Fibroblast of villous mesenchyme (primary cell): ENCODE measurements around the gene OSTF1. TPM values are rescaled to one million over a fixed set of nuclear protein-coding genes. Genes with fewer than 3 reads are reported as not detected.

Experiments
- DNase-seq: peaks from one replicate; pipeline ENCODE4 v3.0.0-alpha.2; 2010; ENCODE audit warnings: low read depth
- H3K4me3 ChIP-seq: 2 replicates; pipeline ENCODE4 v1.5.1; 2011; ENCODE audit warnings: low read depth, mild to moderate bottlenecking, low read length
- total RNA-seq: library from RNA; depleted of rRNA; stranded (reverse); fragments of >200 nt; gene quantifications from 2 replicates; pipeline ENCODE4 v1.2.3, GENCODE V29; 2012
- TF ChIP-seq, protein P1 (sequence below): IDR thresholded peaks from 2 replicates; pipeline ENCODE4 v1.5.1; 2012; ENCODE audit warnings: low read depth, mild to moderate bottlenecking, low read length; ENCODE audit not compliant: insufficient read depth

OSTF1 gene
- total RNA-seq, 1 donor = 31.1 TPM

DNA sequence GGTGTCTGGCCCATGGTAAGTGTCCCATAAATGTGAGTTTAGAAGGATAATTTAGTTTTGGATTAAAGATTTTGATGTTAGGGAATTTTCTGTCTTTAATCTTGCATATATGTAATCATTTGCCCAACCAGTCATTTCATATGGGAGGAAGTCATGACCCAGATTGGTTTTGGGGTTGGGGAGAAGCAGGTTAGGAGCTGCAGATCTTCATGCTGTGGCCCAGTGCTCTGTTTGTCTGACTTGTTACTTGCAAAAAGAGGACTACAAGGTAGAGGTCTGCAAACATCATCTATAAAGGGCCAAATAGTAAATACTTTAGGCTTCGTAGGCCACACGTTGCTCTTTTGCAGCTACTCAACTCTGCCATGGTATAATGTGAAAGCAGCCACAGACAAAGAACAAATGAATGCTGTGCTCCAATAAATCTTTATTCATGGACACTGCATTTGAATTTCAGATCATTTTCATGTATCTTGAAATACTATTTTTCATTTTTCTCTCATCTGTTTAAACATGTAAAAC is 16.8 kb downstream of the OSTF1 start:
- H3K4me3 ChIP-seq = no peak overlapping the region
- TF ChIP-seq, protein P1, sequence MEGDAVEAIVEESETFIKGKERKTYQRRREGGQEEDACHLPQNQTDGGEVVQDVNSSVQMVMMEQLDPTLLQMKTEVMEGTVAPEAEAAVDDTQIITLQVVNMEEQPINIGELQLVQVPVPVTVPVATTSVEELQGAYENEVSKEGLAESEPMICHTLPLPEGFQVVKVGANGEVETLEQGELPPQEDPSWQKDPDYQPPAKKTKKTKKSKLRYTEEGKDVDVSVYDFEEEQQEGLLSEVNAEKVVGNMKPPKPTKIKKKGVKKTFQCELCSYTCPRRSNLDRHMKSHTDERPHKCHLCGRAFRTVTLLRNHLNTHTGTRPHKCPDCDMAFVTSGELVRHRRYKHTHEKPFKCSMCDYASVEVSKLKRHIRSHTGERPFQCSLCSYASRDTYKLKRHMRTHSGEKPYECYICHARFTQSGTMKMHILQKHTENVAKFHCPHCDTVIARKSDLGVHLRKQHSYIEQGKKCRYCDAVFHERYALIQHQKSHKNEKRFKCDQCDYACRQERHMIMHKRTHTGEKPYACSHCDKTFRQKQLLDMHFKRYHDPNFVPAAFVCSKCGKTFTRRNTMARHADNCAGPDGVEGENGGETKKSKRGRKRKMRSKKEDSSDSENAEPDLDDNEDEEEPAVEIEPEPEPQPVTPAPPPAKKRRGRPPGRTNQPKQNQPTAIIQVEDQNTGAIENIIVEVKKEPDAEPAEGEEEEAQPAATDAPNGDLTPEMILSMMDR = no peak
- DNase-seq = no peak

DNA sequence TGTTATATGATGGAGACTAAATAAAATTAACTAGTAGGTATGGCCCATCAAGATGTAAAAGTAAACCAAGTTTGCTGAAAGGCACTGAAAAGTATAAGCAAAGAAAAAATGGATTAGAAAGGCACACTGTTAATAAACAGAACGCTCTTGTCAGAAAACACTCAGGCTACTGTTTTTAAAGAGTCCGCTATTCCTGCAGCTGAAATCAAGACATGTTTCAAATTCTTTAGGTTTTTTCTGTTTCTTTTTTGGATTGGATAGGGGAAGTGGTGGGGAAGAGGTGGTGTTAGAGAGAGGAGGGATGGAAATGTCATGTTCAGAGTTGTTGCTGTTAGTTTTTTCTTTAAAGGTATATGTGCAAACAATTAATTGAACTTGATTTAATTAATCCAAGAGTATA is 17.5 kb downstream of the OSTF1 start:
- H3K4me3 ChIP-seq = no peak overlapping the region
- TF ChIP-seq, protein P1 = no peak
- DNase-seq = no peak

DNA sequence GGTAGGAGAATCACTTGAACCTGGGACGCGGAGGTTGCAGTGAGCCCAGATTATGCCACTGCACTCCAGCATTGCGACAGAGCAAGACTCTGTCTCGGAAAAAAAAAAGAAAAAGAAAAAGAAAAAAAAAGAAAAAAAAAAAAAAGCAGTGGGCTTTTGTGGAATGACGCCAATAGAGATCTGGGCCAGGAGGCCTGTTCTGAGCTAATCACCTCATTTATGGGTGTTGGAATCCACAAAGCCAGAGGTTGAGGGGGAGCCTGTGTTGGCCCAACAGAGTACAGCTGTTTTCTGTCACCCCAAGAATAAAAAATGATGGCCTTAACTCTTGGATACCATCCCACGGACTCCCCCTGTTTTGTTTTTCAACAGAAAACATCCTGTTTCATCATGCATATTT is 18.5 kb downstream of the OSTF1 start:
- DNase-seq = peak; percentile 92
- TF ChIP-seq, protein P1 = no peak
- no peak overlapping the region for H3K4me3 ChIP-seq

DNA sequence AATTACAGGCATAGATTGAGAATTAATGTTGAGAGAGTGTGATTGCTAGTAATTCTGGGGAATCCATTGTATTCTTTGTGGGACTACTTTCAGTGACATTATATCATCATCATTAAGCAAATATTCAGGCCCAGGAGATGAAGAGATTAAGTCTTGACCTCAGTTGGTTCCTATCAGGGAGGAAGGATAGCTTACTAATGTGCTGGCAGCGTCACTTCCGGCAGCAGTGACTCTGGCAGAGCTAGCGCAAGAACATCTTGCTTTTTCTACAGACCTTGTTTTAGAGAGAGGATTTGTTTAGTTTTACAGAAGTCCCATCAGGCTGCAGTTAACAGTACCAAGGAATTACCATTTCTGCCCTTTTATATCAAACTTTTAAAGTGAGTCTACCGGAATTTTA is 20.3 kb downstream of the OSTF1 start:
- H3K4me3 ChIP-seq = no peak overlapping the region
- TF ChIP-seq, protein P1 = no peak
- peak; percentile 86 for DNase-seq

DNA sequence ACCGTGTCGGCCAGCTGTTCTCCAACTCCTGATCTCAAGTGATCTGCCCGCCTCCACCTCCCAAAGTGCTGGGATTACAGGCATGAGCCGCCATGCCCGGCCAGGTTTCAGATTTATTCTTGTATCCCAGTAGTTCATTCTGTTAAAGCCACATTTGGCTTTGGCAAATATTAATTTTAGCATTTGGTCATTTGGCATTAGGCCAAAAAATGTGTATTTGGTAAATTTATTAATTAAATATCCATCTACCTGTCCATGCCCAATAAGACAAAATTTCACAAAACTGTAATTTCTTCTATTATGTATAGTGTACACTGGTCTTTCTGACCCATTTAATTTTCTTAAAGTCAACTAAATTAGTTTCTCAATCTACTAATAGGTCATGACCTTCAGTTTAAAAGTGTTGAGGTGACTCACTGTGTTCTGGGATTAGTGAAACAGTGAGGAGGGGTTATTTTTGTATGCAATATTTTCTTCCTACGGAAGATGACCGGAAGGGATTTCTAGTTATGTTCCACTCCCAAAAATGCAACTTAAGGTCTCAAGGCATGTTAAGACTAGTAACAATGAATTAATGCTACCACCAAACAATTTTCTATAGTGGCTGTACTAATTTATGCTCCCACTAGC is 21.0 kb downstream of the OSTF1 start:
- DNase-seq = peak; percentile 50
- TF ChIP-seq, protein P1 = no peak
- no peak overlapping the region for H3K4me3 ChIP-seq

DNA sequence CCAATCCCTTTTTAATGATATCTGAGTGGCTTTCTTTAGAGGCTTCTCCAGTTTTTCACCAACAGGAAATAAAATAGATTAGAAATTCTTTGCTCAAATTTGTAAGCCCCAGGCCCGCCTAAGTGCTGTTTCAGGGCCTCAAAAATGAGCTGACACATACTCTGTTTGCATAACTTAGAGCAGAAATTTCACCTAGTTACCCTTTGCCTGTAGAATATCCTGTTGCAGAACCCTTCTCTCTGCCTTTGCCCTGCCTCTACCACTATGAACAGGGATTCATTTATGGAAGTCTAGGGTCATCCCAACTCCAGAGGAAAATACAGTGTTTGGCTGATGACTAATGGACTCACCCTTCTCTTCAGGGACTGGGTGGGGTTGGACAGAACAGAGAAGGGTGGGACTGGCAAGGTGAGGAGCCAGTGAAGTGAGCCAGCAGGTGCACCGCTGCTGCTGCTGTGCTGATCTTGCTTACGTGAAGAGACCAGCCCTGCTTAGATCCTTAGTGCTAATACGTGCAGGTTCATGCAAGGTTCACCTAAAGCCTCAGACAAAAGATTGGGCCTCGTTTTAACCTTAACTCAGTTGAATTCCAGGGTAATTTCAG is 22.8 kb downstream of the OSTF1 start:
- TF ChIP-seq, protein P1 = no peak
- no peak for DNase-seq
- H3K4me3 ChIP-seq = no peak overlapping the region
